Measurements from ENCODE around the gene KMO.

KMO gene

GRCh38 chr1:241532162-241532531, at the start of gene KMO:
TSS of gene KMO (plus strand) at chr1:241532378. CDS start at chr1:241532445, 67 bp downstream.
- DNase-seq (ENCODE audit: low spot score), result no peak

GRCh38 chr1:241482761-241483250, 49.4 kb upstream of the KMO start:
- no peak for DNase-seq (ENCODE audit: low spot score)

- no peak for DNase-seq (ENCODE audit: low spot score)
Observed at GRCh38 chr1:241485145-241485544, 47.0 kb upstream of the KMO start.

GRCh38 chr1:241485554-241485992, 46.6 kb upstream of the KMO start:
- no peak for DNase-seq (ENCODE audit: low spot score)

- DNase-seq (ENCODE audit: low spot score), result no peak
Observed at GRCh38 chr1:241488739-241489138, 43.4 kb upstream of the KMO start.

- no peak for DNase-seq (ENCODE audit: low spot score)
Observed at GRCh38 chr1:241495741-241496140, 36.4 kb upstream of the KMO start.

- peak; percentile 26 for DNase-seq (ENCODE audit: low spot score)
Observed at GRCh38 chr1:241499910-241500309, 32.3 kb upstream of the KMO start.

- no peak for DNase-seq (ENCODE audit: low spot score)
Observed at GRCh38 chr1:241503444-241503843, 28.7 kb upstream of the KMO start.

- DNase-seq (ENCODE audit: low spot score), result no peak
Observed at GRCh38 chr1:241507189-241507863, 24.9 kb upstream of the KMO start.

DNA sequence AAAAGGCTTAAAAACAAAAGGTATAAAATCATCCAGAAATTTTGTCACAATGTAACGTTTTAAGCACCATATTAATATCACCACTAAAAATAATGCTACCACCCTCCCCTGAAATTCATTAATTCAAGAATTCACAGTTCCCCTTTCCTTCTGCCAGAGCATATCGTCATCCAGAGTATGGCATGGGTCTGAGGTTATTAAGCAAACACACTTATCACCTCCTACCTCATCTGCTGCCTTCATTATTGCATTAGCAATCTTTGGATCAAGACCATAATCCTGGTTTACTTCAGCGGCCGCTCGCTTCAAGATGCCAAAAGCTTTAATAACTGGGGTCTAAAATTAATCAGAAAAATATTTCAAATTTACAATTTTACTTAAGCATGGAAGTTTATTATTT, 18.8 kb upstream of the KMO start:
- DNase-seq (ENCODE audit: low spot score), result no peak

GRCh38 chr1:241518476-241519307, 13.5 kb upstream of the KMO start:
- DNase-seq (ENCODE audit: low spot score), result peak; percentile 31

GRCh38 chr1:241519308-241520079, 12.7 kb upstream of the KMO start, which contains the start of gene FH:
TSS of gene FH (minus strand) at chr1:241519755. CDS start at chr1:241519722, 33 bp downstream.
- peak; percentile 99 for DNase-seq (ENCODE audit: low spot score)

DNA sequence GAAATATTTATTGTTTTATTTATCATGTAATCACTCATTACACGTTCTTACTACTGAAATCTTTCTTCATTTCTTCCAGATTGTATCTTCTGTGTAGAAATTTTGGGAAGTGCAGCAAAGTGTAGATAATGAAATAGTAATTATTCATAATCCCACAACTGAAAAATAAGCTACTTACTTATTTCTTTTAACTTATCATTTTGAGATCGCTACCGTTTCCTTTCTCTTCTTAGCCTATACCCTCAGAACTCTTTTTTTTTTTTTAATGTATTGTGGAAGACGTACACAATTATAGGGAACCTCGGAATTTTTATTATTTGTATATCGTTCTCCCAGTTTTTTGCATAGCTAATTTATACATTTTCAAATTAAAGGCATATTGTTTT, 12.1 kb upstream of the KMO start:
- no peak for DNase-seq (ENCODE audit: low spot score)

GRCh38 chr1:241521718-241522117, 10.5 kb upstream of the KMO start:
- DNase-seq (ENCODE audit: low spot score), result no peak

GRCh38 chr1:241525026-241525425, 7.2 kb upstream of the KMO start:
- DNase-seq (ENCODE audit: low spot score), result no peak

DNA sequence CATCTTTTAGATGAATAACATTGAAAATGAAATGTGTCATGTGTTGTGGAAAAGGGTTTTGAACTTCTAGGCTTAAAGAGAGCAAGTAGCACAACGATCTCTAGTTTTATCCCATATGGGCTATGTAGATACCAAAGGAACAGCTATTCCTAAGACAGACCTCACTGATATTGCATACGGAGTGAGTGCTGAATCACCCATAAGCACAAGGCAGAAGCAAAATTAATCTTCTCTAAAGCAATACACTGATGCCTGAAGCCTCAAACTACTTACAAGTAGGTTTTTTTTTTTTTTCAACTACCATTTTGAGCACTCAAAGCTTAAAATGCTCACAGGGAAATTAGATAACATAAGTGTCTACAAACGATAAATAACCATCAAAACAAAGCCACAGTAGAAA, 5.0 kb upstream of the KMO start:
- no peak for DNase-seq (ENCODE audit: low spot score)

- DNase-seq (ENCODE audit: low spot score), result peak; percentile 63
Observed at GRCh38 chr1:241531195-241532161, 700 bp upstream of the KMO start.

- DNase-seq (ENCODE audit: low spot score), result no peak
Observed at GRCh38 chr1:241532864-241533263, 686 bp downstream of the KMO start.

DNA sequence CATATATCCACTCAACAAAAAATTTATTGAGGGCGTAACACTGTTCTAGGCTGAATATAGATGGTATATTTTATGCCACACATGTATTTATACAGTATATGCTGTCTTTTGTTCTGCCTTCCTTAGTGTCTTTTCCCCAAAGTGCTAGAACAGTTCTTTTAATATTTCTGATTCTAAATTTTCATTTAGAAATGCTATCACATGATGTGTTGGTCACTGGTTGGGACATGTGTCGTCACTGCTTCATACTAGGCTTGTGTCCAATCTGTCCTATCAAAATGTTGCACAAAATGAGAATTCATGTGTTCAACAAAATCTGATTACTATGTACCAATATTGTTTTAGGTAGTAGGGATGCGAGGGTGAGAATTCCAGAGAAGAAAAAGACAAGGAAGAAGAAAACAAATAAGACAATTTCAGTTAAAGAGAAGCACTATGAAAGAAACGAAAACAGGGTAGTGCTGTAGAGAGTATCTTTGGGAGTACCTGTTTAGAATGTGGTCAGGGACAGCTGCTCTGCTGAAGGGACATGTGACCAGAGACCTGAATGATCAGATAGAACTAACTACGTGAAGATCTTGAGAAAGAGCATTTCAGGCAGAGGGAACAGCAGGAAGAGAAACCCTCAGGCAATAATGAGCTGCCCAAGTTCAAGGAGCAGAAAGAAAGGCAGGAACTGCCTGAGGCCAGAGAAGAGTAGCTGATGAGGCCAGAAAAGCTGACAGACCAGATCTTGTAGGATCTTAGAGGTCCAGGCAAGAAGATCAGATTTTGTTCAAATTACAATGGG, 1.3 kb downstream of the KMO start:
- DNase-seq (ENCODE audit: low spot score), result no peak

DNA sequence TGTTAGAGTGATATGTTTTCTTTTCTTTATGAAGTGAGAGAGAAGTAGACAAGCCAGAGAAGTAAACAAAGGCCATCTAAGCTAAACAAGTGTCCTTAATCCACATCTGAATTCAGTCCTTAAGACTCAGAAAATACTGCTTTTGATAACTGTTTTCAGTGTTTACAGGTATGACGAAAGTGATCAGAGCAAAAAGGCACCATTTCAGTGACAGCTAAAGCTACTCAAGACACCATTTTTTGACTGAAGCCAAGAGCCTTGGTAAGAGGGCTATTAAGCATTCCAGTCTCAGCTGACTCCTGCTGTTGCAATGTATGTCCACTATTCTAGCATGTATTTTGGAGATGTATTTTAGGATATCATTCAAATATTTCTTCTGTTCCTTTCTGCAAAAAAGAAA, 4.1 kb downstream of the KMO start:
- no peak for DNase-seq (ENCODE audit: low spot score)

Measured in globus pallidus (tissue), 1 donor.